Measurements from ENCODE around the gene POLA2. TPM values are rescaled to one million over a fixed set of nuclear protein-coding genes. Genes with fewer than 3 reads are reported as not detected.

The POLA2 gene
- total RNA-seq, 1 donor from 2014 or later, result 27.4 TPM

DNA sequence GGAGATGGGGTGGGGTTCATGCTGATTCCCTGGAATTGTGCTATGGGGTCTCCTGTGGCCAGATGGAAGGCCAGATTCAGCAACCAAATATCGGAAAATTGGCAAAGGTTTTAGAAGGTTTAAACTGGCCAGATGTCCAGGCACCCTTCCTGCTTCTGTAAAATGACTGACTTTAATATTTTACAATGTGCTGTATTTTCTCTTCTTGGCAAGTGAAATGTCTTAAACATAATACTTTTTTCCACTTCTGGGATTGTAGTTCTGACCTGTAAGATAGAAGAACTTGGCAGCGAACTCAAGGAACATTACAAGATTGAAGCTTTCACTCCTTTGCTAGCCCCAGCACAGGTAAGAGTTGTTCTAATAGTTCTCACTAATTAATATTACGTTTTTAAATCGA lies 17.5 kb downstream of the POLA2 start:
- H3K27ac Mint-ChIP-seq, result no peak overlapping the region
- no peak for DNase-seq (ENCODE audit: low spot score, unreplicated experiment)
- H3K27me3 Mint-ChIP-seq, result no peaks in the 10 kb centered on the region
- peaks cover 31% of the 10 kb centered on the region for H3K4me1 Mint-ChIP-seq (ENCODE audit: low read depth)
- H3K4me3 Mint-ChIP-seq (ENCODE audit: low read depth), result no peak overlapping the region
- TF ChIP-seq CTCF (IDR thresholded peaks at IDR 0.05; ENCODE audit: unreplicated experiment), result no peak
- H3K9me3 Mint-ChIP-seq (ENCODE audit: low read depth), result no peaks in the 10 kb centered on the region
- peaks cover 8% of the 10 kb centered on the region for H3K36me3 Mint-ChIP-seq (ENCODE audit: insufficient read depth)

GRCh38 chr11:65279741-65280440 lies 18.1 kb downstream of the POLA2 start:
- no peak for TF ChIP-seq CTCF (IDR thresholded peaks at IDR 0.05; ENCODE audit: unreplicated experiment)
- Mint-ChIP-seq H3K36me3 (ENCODE audit: insufficient read depth) (peaks cover 8% of the 10 kb centered on the region), H3K4me1 (ENCODE audit: low read depth) (peaks cover 31% of the 10 kb centered on the region), H3K9me3 (ENCODE audit: low read depth) (no peaks in the 10 kb centered on the region), H3K27ac (peak overlapping the region; percentile 43), H3K27me3 (no peaks in the 10 kb centered on the region), H3K4me3 (ENCODE audit: low read depth) (no peak overlapping the region)
- no peak for DNase-seq (ENCODE audit: low spot score, unreplicated experiment)

DNA sequence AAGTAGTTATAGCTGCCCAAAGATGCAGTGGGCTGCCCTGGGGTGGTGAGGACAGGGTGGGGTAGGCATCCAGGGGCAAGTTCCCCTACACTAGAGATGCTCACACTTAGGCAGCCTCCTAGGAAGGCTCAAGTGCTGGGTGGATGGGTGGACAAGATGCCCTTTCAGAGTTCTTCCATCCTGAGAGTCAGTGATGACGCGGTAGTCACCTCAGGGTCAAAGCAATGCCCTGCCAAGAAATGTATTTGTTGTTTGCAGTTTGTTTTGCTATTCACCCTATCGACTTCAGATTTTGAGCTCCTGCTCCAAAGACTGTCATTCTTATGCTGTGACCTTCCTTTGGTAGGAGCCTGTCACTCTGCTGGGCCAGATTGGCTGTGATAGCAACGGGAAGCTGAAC lies 18.9 kb downstream of the POLA2 start:
- no peaks in the 10 kb centered on the region for H3K27me3 Mint-ChIP-seq
- peaks cover 8% of the 10 kb centered on the region for H3K36me3 Mint-ChIP-seq (ENCODE audit: insufficient read depth)
- no peak overlapping the region for H3K27ac Mint-ChIP-seq
- H3K4me3 Mint-ChIP-seq (ENCODE audit: low read depth), result no peak overlapping the region
- H3K9me3 Mint-ChIP-seq (ENCODE audit: low read depth), result no peaks in the 10 kb centered on the region
- H3K4me1 Mint-ChIP-seq (ENCODE audit: low read depth), result peaks cover 25% of the 10 kb centered on the region
- no peak for TF ChIP-seq CTCF (IDR thresholded peaks at IDR 0.05; ENCODE audit: unreplicated experiment)
- no peak for DNase-seq (ENCODE audit: low spot score, unreplicated experiment)

- H3K36me3 Mint-ChIP-seq (ENCODE audit: insufficient read depth), result peaks cover 16% of the 10 kb centered on the region
- TF ChIP-seq CTCF (IDR thresholded peaks at IDR 0.05; ENCODE audit: unreplicated experiment), result no peak
- H3K9me3 Mint-ChIP-seq (ENCODE audit: low read depth), result no peaks in the 10 kb centered on the region
Observed at GRCh38 chr11:65286686-65287085, 24.9 kb downstream of the POLA2 start.

GRCh38 chr11:65287601-65288000 lies 25.8 kb downstream of the POLA2 start:
- DNase-seq (ENCODE audit: low spot score, unreplicated experiment), result no peak
- TF ChIP-seq CTCF (IDR thresholded peaks at IDR 0.05; ENCODE audit: unreplicated experiment), result no peak
- peaks cover 2% of the 10 kb centered on the region for H3K4me1 Mint-ChIP-seq (ENCODE audit: low read depth)
- no peak overlapping the region for H3K27ac Mint-ChIP-seq
- H3K4me3 Mint-ChIP-seq (ENCODE audit: low read depth), result no peak overlapping the region
- H3K27me3 Mint-ChIP-seq, result no peaks in the 10 kb centered on the region
- no peaks in the 10 kb centered on the region for H3K9me3 Mint-ChIP-seq (ENCODE audit: low read depth)
- H3K36me3 Mint-ChIP-seq (ENCODE audit: insufficient read depth), result peaks cover 13% of the 10 kb centered on the region

More at GRCh38 chr11:65286686-65287085, 24.9 kb downstream of the POLA2 start:
- Mint-ChIP-seq H3K27me3 (no peaks in the 10 kb centered on the region), H3K4me1 (ENCODE audit: low read depth) (peaks cover 1% of the 10 kb centered on the region), H3K27ac (no peak overlapping the region), H3K4me3 (ENCODE audit: low read depth) (no peak overlapping the region)
- no peak for DNase-seq (ENCODE audit: low spot score, unreplicated experiment)

Measured in progenitor cell of endocrine pancreas (in vitro differentiated cells).